HUDEP-2 (cell line): Measurements from ENCODE around the gene ACTR6.
"Not testable (repeated sequence)": the region's sequence is repeated elsewhere in the genome, so short reads cannot be mapped to it uniquely, and the experiment has no call there.

ENCODE experiments used
- DNase-seq, 76 experiments: peaks; one replicate each; lab custom pipeline; 2025; ENCODE audit not compliant: unreplicated experiment in 76 of 76; lab: John Stamatoyannopoulos, UW

The ACTR6 gene

GRCh38 chr12:100200463-100201181 is at the start of gene ACTR6:
Gene ACTR6, plus strand, starts transcription at chr12:100200815. Its CDS starts 37 bp downstream, at chr12:100200852.
- DNase-seq = peak in 74 of 76 experiments; percentile 28 to 95 (median 87)

GRCh38 chr12:100151769-100152168 is 48.8 kb upstream of the ACTR6 start:
- DNase-seq = no peak

GRCh38 chr12:100153131-100153530 is 47.5 kb upstream of the ACTR6 start:
- no peak for DNase-seq

GRCh38 chr12:100154474-100155247 is 46.0 kb upstream of the ACTR6 start:
- DNase-seq = peak in 71 of 76 experiments; percentile 2 to 79 (median 54)

- no peak for DNase-seq
Observed at GRCh38 chr12:100156731-100157426, 43.7 kb upstream of the ACTR6 start.

GRCh38 chr12:100157427-100157821 is 43.2 kb upstream of the ACTR6 start:
- no peak for DNase-seq

- DNase-seq = no peak
Observed at GRCh38 chr12:100158535-100158934, 42.1 kb upstream of the ACTR6 start.

- DNase-seq = no peak
Observed at GRCh38 chr12:100159391-100160104, 41.1 kb upstream of the ACTR6 start.

- DNase-seq = peak in 75 of 76 experiments; percentile 37 to 93 (median 84)
Observed at GRCh38 chr12:100163416-100164152, 37.0 kb upstream of the ACTR6 start.

GRCh38 chr12:100164153-100164704 is 36.4 kb upstream of the ACTR6 start:
- no peak for DNase-seq

GRCh38 chr12:100165356-100165755 is 35.3 kb upstream of the ACTR6 start:
- DNase-seq = no peak

- DNase-seq = no peak
Observed at GRCh38 chr12:100166232-100166631, 34.4 kb upstream of the ACTR6 start.

- DNase-seq = no peak
Observed at GRCh38 chr12:100168562-100168961, 32.1 kb upstream of the ACTR6 start.

- DNase-seq = no peak
Observed at GRCh38 chr12:100169345-100169744, 31.3 kb upstream of the ACTR6 start.

- DNase-seq = no peak
Observed at GRCh38 chr12:100170313-100170858, 30.2 kb upstream of the ACTR6 start.

- no peak for DNase-seq
Observed at GRCh38 chr12:100171248-100171647, 29.4 kb upstream of the ACTR6 start.

- DNase-seq = no peak
Observed at GRCh38 chr12:100173111-100173510, 27.5 kb upstream of the ACTR6 start.

- no peak for DNase-seq
Observed at GRCh38 chr12:100174495-100174894, 26.1 kb upstream of the ACTR6 start.

GRCh38 chr12:100176493-100176892 is 24.1 kb upstream of the ACTR6 start:
- DNase-seq = not testable (repeated sequence)
